A673 (cell line): ENCODE results near the gene MLF2. TPM values are rescaled to one million over a fixed set of nuclear protein-coding genes. Genes with fewer than 3 reads are reported as not detected.

Experiments
- BruUV-seq: library from RNA; stranded (reverse); fragments of 400-500 nt; replicated peaks from 2 replicates; lab custom pipeline; 2021; lab: Mats Ljungman, UMichigan
- CTCF ChIA-PET: fragments of 300-600 bp; sonication (Branson Sonifier 250); formaldehyde crosslinking; loops from one replicate; lab custom pipeline; 2022; ENCODE audit warnings: antibody characterized with exemption; lab: Charles Lee
- POLR2A ChIA-PET: fragments of 300-600 bp; sonication (Branson Sonifier 250); formaldehyde crosslinking; loops from one replicate; lab custom pipeline; 2022; ENCODE audit warnings: antibody characterized with exemption; ENCODE audit not compliant: low non-redundant PET; lab: Charles Lee
- DNase-seq: peaks from one replicate; pipeline ENCODE4 v3.0.0-alpha.2; 2015; ENCODE audit warnings: low spot score
- H3K27ac ChIP-seq: fragments of 200-600 bp; sonication (generic); 2 replicates; pipeline ENCODE4 v1.5.1; 2016; ENCODE audit warnings: mixed run types, low read depth, mild to moderate bottlenecking, mixed read lengths, antibody characterized with exemption, low read length; ENCODE audit not compliant: poor library complexity, severe bottlenecking
- H3K27me3 ChIP-seq: fragments of 200-600 bp; sonication (generic); replicated peaks from 2 replicates; pipeline ENCODE4 v1.6.1; 2017; ENCODE audit warnings: mixed run types, low read depth, mild to moderate bottlenecking, mixed read lengths, antibody characterized with exemption, low read length; ENCODE audit not compliant: insufficient read depth, poor library complexity
- H3K36me3 ChIP-seq: fragments of 200-600 bp; sonication (generic); 2 replicates; pipeline ENCODE4 v1.6.1; 2016; ENCODE audit warnings: mixed run types, mild to moderate bottlenecking, mixed read lengths, antibody characterized with exemption, low read length; ENCODE audit not compliant: insufficient read depth, poor library complexity, severe bottlenecking
- H3K4me1 ChIP-seq: fragments of 200-600 bp; sonication (generic); 2 replicates; pipeline ENCODE4 v1.6.1; 2017; ENCODE audit warnings: mixed run types, mild to moderate bottlenecking, mixed read lengths, antibody characterized with exemption, low read length; ENCODE audit not compliant: insufficient read depth, poor library complexity, severe bottlenecking
- H3K4me3 ChIP-seq: fragments of 200-600 bp; sonication (generic); 2 replicates; pipeline ENCODE4 v1.5.1; 2016; ENCODE audit warnings: low read depth, mixed run types, mild to moderate bottlenecking, mixed read lengths, low read length; ENCODE audit not compliant: poor library complexity, severe bottlenecking
- H3K9me3 ChIP-seq: fragments of 200-600 bp; sonication (generic); 2 replicates; pipeline ENCODE4 v1.6.1; 2016; ENCODE audit warnings: mixed run types, low read depth, mild to moderate bottlenecking, mixed read lengths, antibody characterized with exemption, low read length; ENCODE audit not compliant: poor library complexity, severe bottlenecking
- CTCF ChIP-seq: fragments of 300-800, 200-600 bp; sonication (generic); conservative IDR thresholded peaks from 2 replicates; pipeline ENCODE4 v1.5.1; 2017; ENCODE audit warnings: low read depth, mild to moderate bottlenecking, antibody characterized with exemption, low read length, moderate library complexity, mixed read lengths
- EZH2 ChIP-seq: fragments of 200-600 bp; sonication (generic); IDR thresholded peaks from 2 replicates; pipeline ENCODE4 v1.6.1; 2017; ENCODE audit warnings: borderline replicate concordance, low read depth, mild to moderate bottlenecking, mixed read lengths, antibody characterized with exemption, low read length; ENCODE audit not compliant: poor library complexity, severe bottlenecking
- intact Hi-C: fragments of 100-400 bp; cut with micrococcal nuclease; formaldehyde crosslinking; loops from one replicate; pipeline ENCODE4 v1.10.0; 2022; ENCODE audit not compliant: unreplicated experiment
- total RNA-seq: library from RNA; stranded (reverse); gene quantifications from 2 replicates; pipeline ENCODE4 v1.2.3, GENCODE V29; 2021

Gene MLF2
- total RNA-seq, 1 experiment from 2014 or later: 242 TPM

DNA sequence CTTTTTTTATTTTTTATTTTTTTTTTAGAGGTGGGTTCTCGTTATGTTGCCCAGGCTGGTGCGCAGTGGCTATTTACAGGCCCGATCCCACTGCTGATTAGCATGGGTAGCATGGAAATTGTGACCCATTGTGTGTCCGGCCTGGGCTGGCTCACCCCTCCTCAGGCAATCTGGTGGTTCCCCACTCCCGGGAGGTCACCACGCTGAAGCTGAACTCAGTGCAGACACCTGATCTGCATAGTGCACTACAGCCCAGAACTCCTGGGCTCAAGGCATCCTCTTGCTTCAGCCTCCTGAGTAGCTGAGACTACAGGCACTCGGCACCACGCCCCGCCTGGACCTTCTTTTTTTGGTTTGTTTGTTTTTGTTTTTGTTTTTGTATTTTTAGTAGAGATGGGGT lies 30.9 kb upstream of the MLF2 start:
- TF ChIP-seq CTCF (no peak), EZH2 (no peak)
- no TSS peak for BruUV-seq
- CTCF ChIA-PET: no interaction called here
- POLR2A ChIA-PET: no interaction called here
- DNase-seq: no peak
- no peaks in the 10 kb centered on the region for H3K9me3 ChIP-seq
- intact Hi-C loops: no loop called here
- H3K4me3 ChIP-seq: no peak overlapping the region
- H3K27me3 ChIP-seq: no peaks in the 10 kb centered on the region
- H3K36me3 ChIP-seq: no peaks in the 10 kb centered on the region
- peaks cover under 1% of the 10 kb centered on the region for H3K4me1 ChIP-seq
- H3K27ac ChIP-seq: no peak overlapping the region

- H3K4me3 ChIP-seq: no peak overlapping the region
- DNase-seq: no peak
- CTCF ChIA-PET: no interaction called here
- no peak overlapping the region for H3K27ac ChIP-seq
- H3K27me3 ChIP-seq: no peaks in the 10 kb centered on the region
- peaks cover 8% of the 10 kb centered on the region for H3K4me1 ChIP-seq
- TF ChIP-seq CTCF (no peak), EZH2 (no peak)
- intact Hi-C loops: no loop called here
- POLR2A ChIA-PET: no interaction called here
- H3K36me3 ChIP-seq: no peaks in the 10 kb centered on the region
- H3K9me3 ChIP-seq: no peaks in the 10 kb centered on the region
- no TSS peak for BruUV-seq
Observed at GRCh38 chr12:6782850-6783566, 30.1 kb upstream of the MLF2 start.

- no peak overlapping the region for H3K27ac ChIP-seq
- no peaks in the 10 kb centered on the region for H3K9me3 ChIP-seq
- H3K4me1 ChIP-seq: peaks cover 8% of the 10 kb centered on the region
- peaks cover 5% of the 10 kb centered on the region for H3K36me3 ChIP-seq
- no peak overlapping the region for H3K4me3 ChIP-seq
- no peaks in the 10 kb centered on the region for H3K27me3 ChIP-seq
- intact Hi-C loops: no loop called here
- DNase-seq: no peak
- CTCF ChIA-PET: no interaction called here
- POLR2A ChIA-PET: no interaction called here
- BruUV-seq: no TSS peak
- TF ChIP-seq CTCF: no peak
- TF ChIP-seq EZH2: no peak
Observed at GRCh38 chr12:6782119-6782518, 29.2 kb upstream of the MLF2 start.
